Measurements from ENCODE around the gene PCDH15. TPM values are rescaled to one million over a fixed set of nuclear protein-coding genes. Genes with fewer than 3 reads are reported as not detected.

PCDH15 gene
- total RNA-seq, 1 donor from 2014 or later = not detected

GRCh38 chr10:54091237-54091636 lies 709.8 kb downstream of the PCDH15 start:
- Histone ChIP-seq H3K9ac (ENCODE audit: low read length) (no peak overlapping the region), H3K27me3 (ENCODE audit: insufficient read depth, low read length) (no peaks in the 10 kb centered on the region), H4K20me1 (ENCODE audit: insufficient read depth, low read length) (no peaks in the 10 kb centered on the region), H3K36me3 (ENCODE audit: insufficient read depth, low read length) (no peaks in the 10 kb centered on the region), H3K4me2 (ENCODE audit: low read length) (no peak overlapping the region), H2AFZ (ENCODE audit: low read depth, low read length) (no peak overlapping the region), H3K27ac (ENCODE audit: low read depth, low read length) (no peak overlapping the region), H3K79me2 (ENCODE audit: insufficient read depth, low read length) (no peaks in the 10 kb centered on the region), H3K9me3 (ENCODE audit: insufficient read depth, low read depth, low read length) (no peaks in the 10 kb centered on the region), H3K4me1 (ENCODE audit: insufficient read depth, low read length) (no peaks in the 10 kb centered on the region), H3K4me3 (ENCODE audit: insufficient read depth, low read depth, low read length) (no peak overlapping the region)
- Mint-ChIP-seq H3K4me1 (ENCODE audit: low read depth, unreplicated experiment) (no peaks in the 10 kb centered on the region), H3K4me3 (ENCODE audit: unreplicated experiment) (no peak overlapping the region), H3K27ac (ENCODE audit: unreplicated experiment) (no peak overlapping the region), H3K9me3 (ENCODE audit: unreplicated experiment) (no peaks in the 10 kb centered on the region), H3K36me3 (ENCODE audit: low read depth, unreplicated experiment) (no peaks in the 10 kb centered on the region), H3K27me3 (ENCODE audit: low read depth, unreplicated experiment) (no peaks in the 10 kb centered on the region)
- no peak for TF ChIP-seq EZH2 (IDR thresholded peaks at IDR 0.05; ENCODE audit: insufficient read depth, low read length)
- no peak for TF ChIP-seq CTCF (IDR thresholded peaks at IDR 0.05; ENCODE audit: insufficient read depth, low read depth, low read length)
- FAIRE-seq (no peak), DNase-seq (ENCODE audit: low read depth) (no peak)

- no peak for TF ChIP-seq EZH2 (IDR thresholded peaks at IDR 0.05; ENCODE audit: insufficient read depth, low read length)
- no peak for TF ChIP-seq CTCF (IDR thresholded peaks at IDR 0.05; ENCODE audit: insufficient read depth, low read depth, low read length)
- Mint-ChIP-seq H3K36me3 (ENCODE audit: low read depth, unreplicated experiment) (no peaks in the 10 kb centered on the region), H3K27ac (ENCODE audit: unreplicated experiment) (no peak overlapping the region), H3K27me3 (ENCODE audit: low read depth, unreplicated experiment) (no peaks in the 10 kb centered on the region), H3K4me3 (ENCODE audit: unreplicated experiment) (no peak overlapping the region), H3K9me3 (ENCODE audit: unreplicated experiment) (no peaks in the 10 kb centered on the region), H3K4me1 (ENCODE audit: low read depth, unreplicated experiment) (peaks cover 12% of the 10 kb centered on the region)
- DNase-seq (ENCODE audit: low read depth) = no peak
- Histone ChIP-seq H2AFZ (ENCODE audit: low read depth, low read length) (no peak overlapping the region), H3K4me1 (ENCODE audit: insufficient read depth, low read length) (no peaks in the 10 kb centered on the region), H3K79me2 (ENCODE audit: insufficient read depth, low read length) (no peaks in the 10 kb centered on the region), H3K4me3 (ENCODE audit: insufficient read depth, low read depth, low read length) (no peak overlapping the region), H3K27ac (ENCODE audit: low read depth, low read length) (no peak overlapping the region), H4K20me1 (ENCODE audit: insufficient read depth, low read length) (no peaks in the 10 kb centered on the region), H3K9ac (ENCODE audit: low read length) (no peak overlapping the region), H3K4me2 (ENCODE audit: low read length) (no peak overlapping the region), H3K36me3 (ENCODE audit: insufficient read depth, low read length) (no peaks in the 10 kb centered on the region), H3K9me3 (ENCODE audit: insufficient read depth, low read depth, low read length) (no peaks in the 10 kb centered on the region), H3K27me3 (ENCODE audit: insufficient read depth, low read length) (no peaks in the 10 kb centered on the region)
- no peak for FAIRE-seq
Observed at GRCh38 chr10:54081950-54082349, 719.1 kb downstream of the PCDH15 start.

DNA sequence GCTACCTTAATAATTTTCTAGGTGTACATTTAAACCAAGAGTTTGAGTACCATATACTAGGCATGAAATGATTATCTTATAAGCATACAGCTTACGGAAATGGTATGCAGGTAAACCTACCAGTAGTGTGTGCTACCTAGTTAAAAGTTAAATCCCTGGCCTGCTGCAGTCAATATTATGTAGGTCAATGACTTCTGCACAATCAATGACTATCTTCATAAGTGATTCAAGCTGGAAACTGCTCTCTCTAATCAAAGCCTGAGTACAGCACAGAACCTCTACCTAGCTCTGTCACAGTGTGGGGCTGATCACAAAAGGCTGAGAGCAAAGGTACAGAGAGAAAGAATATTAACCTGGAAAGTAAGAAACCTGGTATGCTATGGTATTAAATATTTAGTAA lies 733.7 kb downstream of the PCDH15 start:
- Histone ChIP-seq H3K9me3 (ENCODE audit: insufficient read depth, low read depth, low read length) (no peaks in the 10 kb centered on the region), H3K27ac (ENCODE audit: low read depth, low read length) (no peak overlapping the region), H3K36me3 (ENCODE audit: insufficient read depth, low read length) (no peaks in the 10 kb centered on the region), H3K27me3 (ENCODE audit: insufficient read depth, low read length) (no peaks in the 10 kb centered on the region), H3K4me3 (ENCODE audit: insufficient read depth, low read depth, low read length) (no peak overlapping the region), H3K79me2 (ENCODE audit: insufficient read depth, low read length) (no peaks in the 10 kb centered on the region), H3K4me1 (ENCODE audit: insufficient read depth, low read length) (no peaks in the 10 kb centered on the region), H2AFZ (ENCODE audit: low read depth, low read length) (no peak overlapping the region), H4K20me1 (ENCODE audit: insufficient read depth, low read length) (no peaks in the 10 kb centered on the region), H3K4me2 (ENCODE audit: low read length) (no peak overlapping the region), H3K9ac (ENCODE audit: low read length) (no peak overlapping the region)
- DNase-seq (ENCODE audit: low read depth) (no peak), FAIRE-seq (no peak)
- Mint-ChIP-seq H3K4me1 (ENCODE audit: low read depth, unreplicated experiment) (no peaks in the 10 kb centered on the region), H3K27me3 (ENCODE audit: low read depth, unreplicated experiment) (no peaks in the 10 kb centered on the region), H3K4me3 (ENCODE audit: unreplicated experiment) (no peak overlapping the region), H3K36me3 (ENCODE audit: low read depth, unreplicated experiment) (no peaks in the 10 kb centered on the region), H3K27ac (ENCODE audit: unreplicated experiment) (no peak overlapping the region), H3K9me3 (ENCODE audit: unreplicated experiment) (no peaks in the 10 kb centered on the region)
- TF ChIP-seq CTCF (IDR thresholded peaks at IDR 0.05; ENCODE audit: insufficient read depth, low read depth, low read length) (no peak), EZH2 (IDR thresholded peaks at IDR 0.05; ENCODE audit: insufficient read depth, low read length) (no peak)
